Tibial nerve (tissue), 4 donors: Measurements from ENCODE around the gene LINGO1. TPM values are rescaled to one million over a fixed set of nuclear protein-coding genes. Genes with fewer than 3 reads are reported as not detected.

Experiments
- DNase-seq, 2 donors: peaks; one replicate each; pipeline ENCODE4 v3.0.0-alpha.2; 2019; ENCODE audit warnings: low spot score in 2 of 2
- H3K27ac ChIP-seq, 4 donors: fragments of 200-600 bp; sonication (generic) in 3 of 4; one replicate each; pipeline ENCODE4 v1.5.1; 2017 to 2019; ENCODE audit warnings: mild to moderate bottlenecking in 1 of 4
- H3K27me3 ChIP-seq, 2 donors: fragments of 200-600 bp; sonication (generic) in 1 of 2; one replicate each; pipeline versions ENCODE4 v1.5.1 to v1.6.0; 2017 to 2019
- H3K36me3 ChIP-seq, 3 donors: fragments of 200-600 bp; sonication (generic); one replicate each; pipeline ENCODE4 v1.5.1; 2018 to 2019
- H3K4me1 ChIP-seq, 4 donors: fragments of 200-600 bp; sonication (generic) in 3 of 4; one replicate each; pipeline ENCODE4 v1.5.1; 2017 to 2019
- H3K4me3 ChIP-seq, 4 donors: fragments of 200-600 bp; sonication (generic) in 3 of 4; one replicate each; pipeline ENCODE4 v1.5.1; 2017 to 2019; ENCODE audit warnings: mild to moderate bottlenecking in 1 of 4, moderate library complexity in 1 of 4
- H3K9me3 ChIP-seq, 4 donors: fragments of 200-600 bp; sonication (generic) in 3 of 4; one replicate each; pipeline ENCODE4 v1.5.1; 2017 to 2019
- CTCF ChIP-seq, 5 experiments: fragments of 200-600 bp in 3 of 5; fragments of 450-650 bp in 2 of 5; sonication (generic) in 3 of 5; IDR thresholded peaks; one replicate each; pipeline ENCODE4 v1.5.1; 2016 to 2019; ENCODE audit warnings: antibody characterized with exemption in 5 of 5, mild to moderate bottlenecking in 3 of 5, moderate library complexity in 2 of 5
- EP300 ChIP-seq, 2 donors: sonication (generic); formaldehyde crosslinking; IDR thresholded peaks; one replicate each; pipeline ENCODE4 v1.6.1; 2017; ENCODE audit warnings: antibody characterized with exemption in 2 of 2, mild to moderate bottlenecking in 1 of 2
- POLR2A ChIP-seq, 2 donors: fragments of 450-650 bp; IDR thresholded peaks; one replicate each; pipeline ENCODE4 v1.6.1; 2017; ENCODE audit warnings: antibody characterized with exemption in 2 of 2, mild to moderate bottlenecking in 2 of 2, moderate library complexity in 2 of 2
- WGBS, 2 donors: methylation state at CpG; one replicate each; pipeline ENCODE4 v1.1.5; 2018; 5-methylcytosine and 5-hydroxymethylcytosine counted together
- total RNA-seq, 4 donors: library from RNA; depleted of rRNA; stranded (reverse); fragments of >200 nt; gene quantifications; one replicate each; pipeline ENCODE4 v1.1.0, GENCODE V29; 2016

Gene LINGO1
- total RNA-seq, 4 donors from 2014 or later, result 0.42 to 2.4 (median 1.3) TPM

- no peak overlapping the region for H3K4me3 ChIP-seq
- H3K9me3 ChIP-seq, result no peaks in the 10 kb centered on the region
- DNase-seq, result no peak
- H3K27me3 ChIP-seq, result peaks cover 0 to 6% of the 10 kb centered on the region in 2 donors
- no peak for TF ChIP-seq POLR2A (IDR thresholded peaks at IDR 0.05)
- no peak for TF ChIP-seq EP300 (IDR thresholded peaks at IDR 0.05)
- TF ChIP-seq CTCF (IDR thresholded peaks at IDR 0.05), result no peak
- peak overlapping the region in 1 of 4 donors; percentile 33 for H3K27ac ChIP-seq
- 47 to 69% methylated on average over 5 of the region's 5 CpGs for WGBS, 2 donors
- no peaks in the 10 kb centered on the region for H3K36me3 ChIP-seq
- H3K4me1 ChIP-seq, result peaks cover 0 to 37% (median 0%) of the 10 kb centered on the region in 4 donors
These were observed 24.8 kb downstream of the LINGO1 start for GRCh38 chr15:77607894-77608261.

DNA sequence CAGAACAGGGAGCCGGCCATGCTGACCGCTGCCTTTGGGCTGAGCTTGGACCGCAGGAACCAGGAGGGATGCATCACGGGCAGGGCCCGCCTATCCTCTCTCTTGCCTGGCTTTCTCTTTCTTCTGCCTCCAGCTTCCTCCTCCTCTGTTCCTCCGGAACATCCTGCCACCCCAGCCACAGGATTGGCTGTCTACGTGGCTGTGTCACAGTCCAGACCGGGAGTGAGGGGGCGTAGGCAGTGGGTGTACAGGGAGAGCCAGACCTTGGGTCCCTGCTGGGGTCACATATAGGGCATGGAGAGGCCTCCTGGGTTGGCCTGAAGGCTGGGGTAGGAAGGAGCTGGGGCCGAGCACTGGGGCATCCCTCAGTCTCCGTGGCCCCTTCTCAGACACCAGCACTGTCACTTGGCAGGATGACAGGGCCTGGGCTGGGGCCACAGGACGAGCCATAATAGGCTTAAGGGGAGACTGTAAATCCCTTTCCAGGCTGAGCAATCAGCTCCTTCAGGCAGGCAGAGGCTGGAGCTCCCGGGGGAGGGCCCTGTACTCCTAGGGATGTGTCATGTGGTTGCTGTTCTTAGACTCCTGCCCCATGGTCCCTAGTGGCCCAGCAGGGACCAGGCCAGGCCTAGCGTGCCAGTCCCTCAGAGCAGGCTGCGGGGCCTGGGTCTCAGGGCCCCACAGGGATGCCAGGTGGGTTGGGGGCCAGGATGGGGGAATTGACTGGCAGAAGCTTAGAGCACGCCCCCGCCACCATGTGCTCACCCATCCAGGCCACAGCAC lies 25.4 kb downstream of the LINGO1 start:
- Histone ChIP-seq H3K36me3 (no peaks in the 10 kb centered on the region), H3K9me3 (no peaks in the 10 kb centered on the region), H3K4me3 (no peak overlapping the region), H3K27me3 (peaks cover 0 to 6% of the 10 kb centered on the region in 2 donors), H3K27ac (peak overlapping the region in 1 of 4 donors; percentile 33), H3K4me1 (peaks cover 0 to 37% (median 0%) of the 10 kb centered on the region in 4 donors)
- no peak for DNase-seq
- WGBS, 2 donors, result 53 to 67% methylated on average over 16 of the region's 17 CpGs
- TF ChIP-seq POLR2A (IDR thresholded peaks at IDR 0.05) (no peak), EP300 (IDR thresholded peaks at IDR 0.05) (no peak), CTCF (IDR thresholded peaks at IDR 0.05) (no peak)

- Histone ChIP-seq H3K4me1 (peaks cover 0 to 33% (median 0%) of the 10 kb centered on the region in 4 donors), H3K9me3 (no peaks in the 10 kb centered on the region), H3K27ac (peak overlapping the region in 1 of 4 donors; percentile 33), H3K36me3 (no peaks in the 10 kb centered on the region), H3K27me3 (peaks cover 0 to 6% of the 10 kb centered on the region in 2 donors), H3K4me3 (no peak overlapping the region)
- WGBS, 2 donors, result 75 to 81% methylated on average over 16 of the region's 16 CpGs
- TF ChIP-seq POLR2A (IDR thresholded peaks at IDR 0.05) (no peak), CTCF (IDR thresholded peaks at IDR 0.05) (no peak), EP300 (IDR thresholded peaks at IDR 0.05) (no peak)
- no peak for DNase-seq
These were observed 26.3 kb downstream of the LINGO1 start for GRCh38 chr15:77606142-77607034.

GRCh38 chr15:77605547-77605946 lies 27.2 kb downstream of the LINGO1 start:
- Histone ChIP-seq H3K4me3 (no peak overlapping the region), H3K27me3 (peaks cover 0 to 6% of the 10 kb centered on the region in 2 donors), H3K27ac (no peak overlapping the region), H3K36me3 (no peaks in the 10 kb centered on the region), H3K4me1 (peaks cover 0 to 25% (median 0%) of the 10 kb centered on the region in 4 donors), H3K9me3 (no peaks in the 10 kb centered on the region)
- TF ChIP-seq EP300 (IDR thresholded peaks at IDR 0.05), result no peak
- no peak for TF ChIP-seq POLR2A (IDR thresholded peaks at IDR 0.05)
- TF ChIP-seq CTCF (IDR thresholded peaks at IDR 0.05), result no peak
- DNase-seq, result no peak
- WGBS, 2 donors, result 79 to 91% methylated on average over 6 of the region's 6 CpGs
